ENCODE results near the gene IMP4. TPM values are rescaled to one million over a fixed set of nuclear protein-coding genes. Genes with fewer than 3 reads are reported as not detected.

Gene IMP4
- total RNA-seq, 1 donor: 55.7 TPM

- TF ChIP-seq CTCF (IDR thresholded peaks at IDR 0.05; ENCODE audit: extremely low read depth, low read depth, low read length): no peak
- Histone ChIP-seq H3K27me3 (ENCODE audit: insufficient read depth, low read length) (no peaks in the 10 kb centered on the region), H3K79me2 (ENCODE audit: insufficient read depth, low read length) (peaks cover 59% of the 10 kb centered on the region), H3K27ac (ENCODE audit: low read depth, low read length) (peak overlapping the region; percentile 67), H4K20me1 (ENCODE audit: insufficient read depth, low read length) (peaks cover 23% of the 10 kb centered on the region), H2AFZ (ENCODE audit: low read length) (peak overlapping the region; percentile 98), H3K4me2 (ENCODE audit: insufficient read depth, low read length) (peak overlapping the region; percentile 98), H3K4me1 (ENCODE audit: insufficient read depth, low read length) (peaks cover 23% of the 10 kb centered on the region), H3K36me3 (ENCODE audit: insufficient read depth, low read length) (peaks cover 17% of the 10 kb centered on the region), H3K9me3 (ENCODE audit: low read depth, low read length) (no peaks in the 10 kb centered on the region), H3K4me3 (ENCODE audit: insufficient read depth, low read length) (peak overlapping the region; percentile 97)
- DNase-seq (ENCODE audit: insufficient read length, low spot score, missing footprints): peak; percentile 78
Observed at GRCh38 chr2:130372833-130373807, 30.4 kb downstream of the IMP4 start.

GRCh38 chr2:130373808-130374365 lies 31.2 kb downstream of the IMP4 start:
- Histone ChIP-seq H4K20me1 (ENCODE audit: insufficient read depth, low read length) (peaks cover 23% of the 10 kb centered on the region), H3K79me2 (ENCODE audit: insufficient read depth, low read length) (peaks cover 65% of the 10 kb centered on the region), H3K27ac (ENCODE audit: low read depth, low read length) (no peak overlapping the region), H3K9me3 (ENCODE audit: low read depth, low read length) (no peaks in the 10 kb centered on the region), H3K36me3 (ENCODE audit: insufficient read depth, low read length) (peaks cover 17% of the 10 kb centered on the region), H3K4me2 (ENCODE audit: insufficient read depth, low read length) (peak overlapping the region; percentile 98), H3K4me3 (ENCODE audit: insufficient read depth, low read length) (peak overlapping the region; percentile 97), H3K4me1 (ENCODE audit: insufficient read depth, low read length) (peaks cover 23% of the 10 kb centered on the region), H3K27me3 (ENCODE audit: insufficient read depth, low read length) (no peaks in the 10 kb centered on the region), H2AFZ (ENCODE audit: low read length) (no peak overlapping the region)
- no peak for TF ChIP-seq CTCF (IDR thresholded peaks at IDR 0.05; ENCODE audit: extremely low read depth, low read depth, low read length)
- DNase-seq (ENCODE audit: insufficient read length, low spot score, missing footprints): no peak

GRCh38 chr2:130374587-130375290 lies 32.0 kb downstream of the IMP4 start:
- Histone ChIP-seq H3K4me2 (ENCODE audit: insufficient read depth, low read length) (peak overlapping the region; percentile 54), H3K4me3 (ENCODE audit: insufficient read depth, low read length) (peak overlapping the region; percentile 21), H2AFZ (ENCODE audit: low read length) (no peak overlapping the region), H3K27ac (ENCODE audit: low read depth, low read length) (peak overlapping the region; percentile 55), H4K20me1 (ENCODE audit: insufficient read depth, low read length) (peaks cover 27% of the 10 kb centered on the region), H3K36me3 (ENCODE audit: insufficient read depth, low read length) (peaks cover 17% of the 10 kb centered on the region), H3K4me1 (ENCODE audit: insufficient read depth, low read length) (peaks cover 23% of the 10 kb centered on the region), H3K79me2 (ENCODE audit: insufficient read depth, low read length) (peaks cover 71% of the 10 kb centered on the region), H3K9me3 (ENCODE audit: low read depth, low read length) (no peaks in the 10 kb centered on the region), H3K27me3 (ENCODE audit: insufficient read depth, low read length) (no peaks in the 10 kb centered on the region)
- TF ChIP-seq CTCF (IDR thresholded peaks at IDR 0.05; ENCODE audit: extremely low read depth, low read depth, low read length): no peak
- peak; percentile 87 for DNase-seq (ENCODE audit: insufficient read length, low spot score, missing footprints)

Data from osteoblast (primary cell).